ENCODE data around the gene ELFN1.

Gene ELFN1

GRCh38 chr7:1678571-1679325 lies 8.7 kb downstream of the ELFN1 start:
- TF ChIP-seq, protein P1, sequence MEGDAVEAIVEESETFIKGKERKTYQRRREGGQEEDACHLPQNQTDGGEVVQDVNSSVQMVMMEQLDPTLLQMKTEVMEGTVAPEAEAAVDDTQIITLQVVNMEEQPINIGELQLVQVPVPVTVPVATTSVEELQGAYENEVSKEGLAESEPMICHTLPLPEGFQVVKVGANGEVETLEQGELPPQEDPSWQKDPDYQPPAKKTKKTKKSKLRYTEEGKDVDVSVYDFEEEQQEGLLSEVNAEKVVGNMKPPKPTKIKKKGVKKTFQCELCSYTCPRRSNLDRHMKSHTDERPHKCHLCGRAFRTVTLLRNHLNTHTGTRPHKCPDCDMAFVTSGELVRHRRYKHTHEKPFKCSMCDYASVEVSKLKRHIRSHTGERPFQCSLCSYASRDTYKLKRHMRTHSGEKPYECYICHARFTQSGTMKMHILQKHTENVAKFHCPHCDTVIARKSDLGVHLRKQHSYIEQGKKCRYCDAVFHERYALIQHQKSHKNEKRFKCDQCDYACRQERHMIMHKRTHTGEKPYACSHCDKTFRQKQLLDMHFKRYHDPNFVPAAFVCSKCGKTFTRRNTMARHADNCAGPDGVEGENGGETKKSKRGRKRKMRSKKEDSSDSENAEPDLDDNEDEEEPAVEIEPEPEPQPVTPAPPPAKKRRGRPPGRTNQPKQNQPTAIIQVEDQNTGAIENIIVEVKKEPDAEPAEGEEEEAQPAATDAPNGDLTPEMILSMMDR (IDR thresholded peaks at IDR 0.05; ENCODE audit: low read depth, low read length) = no peak

GRCh38 chr7:1679326-1679965 lies 9.4 kb downstream of the ELFN1 start:
- H3K4me3 ChIP-seq (ENCODE audit: low read depth, low read length) = no peak overlapping the region
- TF ChIP-seq, protein P1 (IDR thresholded peaks at IDR 0.05; ENCODE audit: low read depth, low read length) = no peak

More at GRCh38 chr7:1678571-1679325, 8.7 kb downstream of the ELFN1 start:
- no peak overlapping the region for H3K4me3 ChIP-seq (ENCODE audit: low read depth, low read length)

- no peak overlapping the region for H3K4me3 ChIP-seq (ENCODE audit: low read depth, low read length)
- TF ChIP-seq, protein P1 (IDR thresholded peaks at IDR 0.05; ENCODE audit: low read depth, low read length) = no peak
Measured at GRCh38 chr7:1679966-1680730, 10.1 kb downstream of the ELFN1 start.

DNA sequence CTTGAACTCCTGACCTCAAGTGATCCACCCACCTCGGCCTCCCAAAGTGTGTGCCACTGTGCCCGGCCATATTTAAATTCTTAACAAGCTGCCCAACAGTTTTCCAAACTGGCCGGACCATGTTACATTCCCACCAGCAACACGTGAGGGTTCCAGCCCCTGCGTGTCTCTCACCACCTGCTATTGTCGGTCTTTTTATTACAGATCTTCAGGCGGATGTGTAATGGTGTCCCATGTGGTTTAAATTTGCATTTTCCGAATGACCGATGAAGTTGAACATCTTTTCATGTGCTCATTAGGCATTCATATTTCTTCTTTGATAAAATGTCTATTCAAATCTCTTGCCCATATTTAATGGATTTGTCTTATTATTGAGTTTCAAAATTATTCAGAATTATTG lies 11.5 kb downstream of the ELFN1 start:
- H3K4me3 ChIP-seq (ENCODE audit: low read depth, low read length) = no peak overlapping the region
- TF ChIP-seq, protein P1 (IDR thresholded peaks at IDR 0.05; ENCODE audit: low read depth, low read length) = no peak

DNA sequence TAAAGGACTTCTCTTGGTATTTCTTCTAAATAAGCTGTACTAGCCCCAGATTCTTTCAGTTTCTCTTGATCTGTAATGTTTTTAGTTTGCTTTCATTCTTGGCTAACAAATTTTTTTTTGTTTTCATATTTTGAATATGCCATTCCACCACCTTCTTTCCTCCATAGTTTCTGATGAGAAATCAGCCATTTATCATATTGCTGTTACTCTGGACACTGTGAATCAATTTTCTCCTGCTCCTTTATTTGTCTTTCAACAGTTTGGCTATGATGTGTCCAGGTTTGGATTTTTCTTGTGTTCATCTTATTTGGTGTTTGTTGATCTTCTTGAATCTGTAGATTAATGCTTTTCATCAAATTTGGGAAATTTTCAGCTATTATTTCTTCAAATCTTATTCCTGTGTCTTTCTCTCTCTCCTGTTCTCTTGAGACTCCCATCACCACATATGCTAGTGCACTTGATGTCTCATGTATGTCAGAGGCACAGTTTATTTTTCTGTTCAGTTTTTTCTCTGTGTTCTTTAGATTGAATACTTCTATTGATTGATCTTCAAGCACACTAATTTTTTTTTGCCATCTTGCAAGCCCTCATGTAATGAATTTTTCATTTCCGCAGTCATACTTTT lies 15.0 kb downstream of the ELFN1 start:
- H3K4me3 ChIP-seq (ENCODE audit: low read depth, low read length) = no peak overlapping the region
- TF ChIP-seq, protein P1 (IDR thresholded peaks at IDR 0.05; ENCODE audit: low read depth, low read length) = no peak

DNA sequence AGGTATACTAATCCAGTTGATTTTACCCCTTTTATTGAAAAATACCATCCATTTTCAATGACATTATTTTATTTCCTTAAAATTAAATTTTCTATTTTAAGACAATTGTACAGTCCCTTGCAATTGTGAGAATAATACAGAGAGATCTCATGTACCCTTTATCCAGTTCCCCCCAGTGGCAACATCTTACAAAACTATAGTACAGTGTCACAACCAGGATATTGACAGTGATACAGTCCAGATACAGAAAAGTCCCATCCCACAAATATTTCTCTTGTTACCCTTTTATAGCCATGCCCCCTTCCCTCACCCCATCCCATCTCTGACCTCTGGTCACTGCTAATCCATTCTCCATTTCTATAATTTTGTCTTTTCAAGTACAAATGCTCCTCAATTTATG lies 18.5 kb downstream of the ELFN1 start:
- H3K4me3 ChIP-seq (ENCODE audit: low read depth, low read length) = no peak overlapping the region
- TF ChIP-seq, protein P1 (IDR thresholded peaks at IDR 0.05; ENCODE audit: low read depth, low read length) = no peak
